ENCODE results near the gene SVBP. TPM values are rescaled to one million over a fixed set of nuclear protein-coding genes. Genes with fewer than 3 reads are reported as not detected.

Gene SVBP
- total RNA-seq, 1 donor from 2014 or later, result 1.2 TPM

DNA sequence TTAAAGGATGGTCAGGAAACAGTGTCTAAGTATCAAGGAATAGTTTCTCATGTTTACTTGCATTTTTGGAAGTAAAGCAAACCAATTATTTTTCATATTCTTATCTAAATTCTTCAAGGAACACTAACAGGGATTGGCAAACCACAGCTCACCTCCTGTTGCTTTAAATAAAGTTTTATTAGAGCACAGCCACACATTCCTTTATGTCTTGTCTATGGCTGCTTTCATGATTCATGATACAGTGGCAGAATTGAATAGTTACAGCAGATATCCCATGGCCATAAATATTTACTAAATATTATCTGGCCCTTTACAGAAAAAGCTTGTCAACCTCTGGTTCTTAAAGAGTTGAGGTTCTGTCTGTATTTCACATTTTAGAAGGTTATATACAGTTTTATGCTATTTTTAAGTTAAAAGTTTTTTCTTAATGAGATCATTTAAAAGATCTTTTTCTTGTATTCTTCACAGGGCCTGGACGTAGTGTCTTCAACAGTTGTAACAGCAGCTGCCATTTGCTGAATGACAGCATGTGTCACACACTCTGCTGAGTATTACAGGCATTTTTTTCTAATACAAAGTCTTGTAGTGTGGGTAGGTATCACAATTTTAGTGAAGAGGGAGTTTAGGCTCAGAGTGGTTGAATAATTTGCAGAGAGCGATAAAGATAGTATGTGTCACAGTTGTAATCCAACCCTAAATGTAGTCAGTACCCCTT is 31.8 kb upstream of the SVBP start:
- Histone ChIP-seq H3K27ac (no peak overlapping the region), H3K36me3 (peaks cover 10 to 31% of the 10 kb centered on the region in 2 donors), H3K4me3 (no peak overlapping the region), H3K27me3 (no peaks in the 10 kb centered on the region), H3K9me3 (peaks cover 0 to 8% of the 10 kb centered on the region in 2 donors), H3K4me1 (peaks cover 0 to 14% of the 10 kb centered on the region in 2 donors)
- TF ChIP-seq, protein P1, sequence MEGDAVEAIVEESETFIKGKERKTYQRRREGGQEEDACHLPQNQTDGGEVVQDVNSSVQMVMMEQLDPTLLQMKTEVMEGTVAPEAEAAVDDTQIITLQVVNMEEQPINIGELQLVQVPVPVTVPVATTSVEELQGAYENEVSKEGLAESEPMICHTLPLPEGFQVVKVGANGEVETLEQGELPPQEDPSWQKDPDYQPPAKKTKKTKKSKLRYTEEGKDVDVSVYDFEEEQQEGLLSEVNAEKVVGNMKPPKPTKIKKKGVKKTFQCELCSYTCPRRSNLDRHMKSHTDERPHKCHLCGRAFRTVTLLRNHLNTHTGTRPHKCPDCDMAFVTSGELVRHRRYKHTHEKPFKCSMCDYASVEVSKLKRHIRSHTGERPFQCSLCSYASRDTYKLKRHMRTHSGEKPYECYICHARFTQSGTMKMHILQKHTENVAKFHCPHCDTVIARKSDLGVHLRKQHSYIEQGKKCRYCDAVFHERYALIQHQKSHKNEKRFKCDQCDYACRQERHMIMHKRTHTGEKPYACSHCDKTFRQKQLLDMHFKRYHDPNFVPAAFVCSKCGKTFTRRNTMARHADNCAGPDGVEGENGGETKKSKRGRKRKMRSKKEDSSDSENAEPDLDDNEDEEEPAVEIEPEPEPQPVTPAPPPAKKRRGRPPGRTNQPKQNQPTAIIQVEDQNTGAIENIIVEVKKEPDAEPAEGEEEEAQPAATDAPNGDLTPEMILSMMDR (IDR thresholded peaks at IDR 0.05), result no peak
- intact Hi-C loops (cut with DNase I), result loop anchor here (5.0 to 10.0 kb wide), 4 partner anchors 113 to 506 kb away; partner anchors contain the start of genes CDC20, PPCS and ZMYND12
- no peak for DNase-seq (ENCODE audit: low spot score in 2 of 2)

DNA sequence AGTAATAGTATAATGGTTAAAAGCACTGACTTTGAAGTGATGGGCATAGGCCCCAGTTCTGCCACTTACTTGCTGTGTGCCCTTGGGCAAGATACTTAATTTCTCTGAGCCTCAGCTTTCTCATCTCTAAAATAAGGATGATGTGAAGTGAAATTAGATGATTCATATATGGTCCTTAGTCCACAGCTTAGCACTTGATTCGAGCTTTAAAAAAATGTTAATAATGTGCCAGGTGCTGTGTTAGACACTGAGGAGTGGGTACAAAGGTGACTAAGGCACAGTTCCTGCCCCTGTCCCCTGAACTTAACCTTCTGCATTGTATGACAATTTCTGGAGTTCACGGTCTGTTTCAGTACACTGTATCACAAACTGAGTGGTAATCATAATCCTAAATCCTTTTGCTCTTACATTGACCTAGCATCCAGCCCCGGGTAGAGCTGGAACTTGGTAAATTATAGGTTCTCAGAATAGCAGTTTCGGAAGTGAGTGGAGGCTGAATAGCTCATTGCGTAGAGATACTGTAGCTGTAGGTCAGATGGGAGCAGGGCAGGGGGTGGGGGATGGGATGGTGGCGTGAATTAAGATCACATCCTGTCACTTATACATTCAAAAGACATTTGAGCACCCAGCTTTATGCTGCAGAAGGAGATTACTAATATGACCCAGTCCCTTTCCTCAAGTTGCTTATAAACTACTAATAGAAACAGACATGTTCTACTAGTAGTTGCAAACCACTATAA is 30.7 kb upstream of the SVBP start:
- peaks cover 0 to 14% of the 10 kb centered on the region in 2 donors for H3K4me1 ChIP-seq
- intact Hi-C loops (cut with DNase I), result loop anchor here (2.0 to 10.0 kb wide), 5 partner anchors 114 to 507 kb away; partner anchors contain the start of genes CDC20, PPCS, PPIH and ZMYND12

DNA sequence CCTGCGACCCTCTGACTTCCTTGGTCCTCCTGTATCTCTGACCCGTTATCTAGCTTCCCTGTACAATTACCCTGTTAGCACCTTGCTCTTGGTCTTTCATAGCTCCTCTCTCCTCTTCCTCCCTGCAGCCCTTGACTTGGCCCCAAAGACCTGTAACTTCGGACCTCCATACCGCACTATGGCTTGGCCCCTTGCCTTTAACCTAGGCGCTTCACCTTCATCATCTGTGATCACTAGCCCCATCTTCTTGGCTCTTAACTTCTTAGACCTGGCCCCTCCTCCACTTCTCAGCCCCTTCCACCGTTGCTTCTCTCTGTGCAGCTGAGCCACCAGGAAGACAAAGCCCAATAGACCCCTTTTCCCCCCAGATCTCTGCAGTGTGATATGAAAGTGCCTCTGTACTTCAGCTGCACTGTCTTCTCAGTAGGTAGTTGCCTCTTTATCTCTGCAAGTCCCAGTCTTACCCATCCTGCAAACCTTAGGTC is 30.0 kb upstream of the SVBP start:
- no peak for DNase-seq (ENCODE audit: low spot score in 2 of 2)
- TF ChIP-seq, protein P1 (IDR thresholded peaks at IDR 0.05), result no peak
- Histone ChIP-seq H3K27me3 (no peaks in the 10 kb centered on the region), H3K27ac (peak overlapping the region in 1 of 2 donors; percentile 82), H3K4me3 (peak overlapping the region; percentile 81 to 82), H3K4me1 (peaks cover 0 to 14% of the 10 kb centered on the region in 2 donors), H3K36me3 (peaks cover 13 to 31% of the 10 kb centered on the region in 2 donors), H3K9me3 (peaks cover 0 to 8% of the 10 kb centered on the region in 2 donors)
- intact Hi-C loops (cut with DNase I), result loop anchor here (2.0 to 10.0 kb wide), 5 partner anchors 115 to 508 kb away; partner anchors contain the start of genes CDC20, PPCS, PPIH and ZMYND12

More for the DNA sequence above, 30.7 kb upstream of the SVBP start:
- Histone ChIP-seq H3K9me3 (peaks cover 0 to 8% of the 10 kb centered on the region in 2 donors), H3K27ac (no peak overlapping the region), H3K4me3 (peak overlapping the region; percentile 81 to 82), H3K36me3 (peaks cover 13 to 31% of the 10 kb centered on the region in 2 donors), H3K27me3 (no peaks in the 10 kb centered on the region)
- TF ChIP-seq, protein P1 (IDR thresholded peaks at IDR 0.05), result no peak
- no peak for DNase-seq (ENCODE audit: low spot score in 2 of 2)

DNA sequence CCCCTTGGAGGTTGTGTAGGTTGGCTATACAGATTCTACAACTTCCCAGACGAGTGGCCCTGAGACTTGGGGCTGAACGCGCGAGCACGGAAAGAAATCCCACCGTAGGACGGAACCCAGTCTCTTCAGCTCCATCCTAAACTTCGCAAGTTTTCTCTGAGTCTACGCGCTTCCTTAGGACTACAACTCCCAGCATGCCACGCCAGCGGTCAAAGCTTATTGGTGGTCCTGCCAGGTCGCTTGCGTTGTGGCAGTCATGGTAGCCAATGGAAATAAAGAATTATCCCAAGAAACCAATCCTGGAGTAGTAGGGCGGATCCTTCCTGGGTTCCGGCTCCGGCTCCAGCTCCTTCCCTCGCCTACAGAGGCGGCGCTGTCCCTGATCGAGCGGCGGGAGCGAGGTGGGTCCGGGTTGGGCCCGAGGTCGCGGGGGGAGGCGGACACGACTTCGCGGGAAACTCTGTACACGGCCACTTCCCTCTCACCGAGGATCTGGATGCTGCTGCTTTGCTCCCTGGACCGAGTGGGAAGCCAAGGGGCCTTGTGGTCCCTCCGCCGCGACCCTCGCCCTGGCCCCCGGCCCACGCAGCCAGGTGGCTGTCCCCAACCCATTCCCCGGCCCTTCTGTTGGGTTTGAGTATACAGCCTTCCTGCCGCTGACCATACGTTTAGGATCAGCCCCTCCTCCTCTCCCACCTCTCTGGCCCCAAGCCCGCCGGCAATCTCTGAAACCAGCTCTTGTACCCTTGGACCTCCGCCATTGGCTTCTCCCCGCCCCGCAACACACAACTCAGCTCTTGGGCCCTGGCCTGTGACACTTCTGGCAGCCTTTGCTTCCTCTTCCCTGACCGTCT is 29.3 kb upstream of the SVBP start, which contains the start of gene ZNF691:
Gene ZNF691 (plus strand): TSS at position 357 of the 854 bp plus-strand sequence. CDS start 3,046 bp downstream, outside the sequence.
- peaks cover 12 to 25% of the 10 kb centered on the region in 2 donors for H3K36me3 ChIP-seq
- peaks cover 0 to 14% of the 10 kb centered on the region in 2 donors for H3K4me1 ChIP-seq
- peak within 1 kb of the TSS; percentile 81 to 82 for H3K4me3 ChIP-seq
- peak within 1 kb of the TSS; percentile 58 to 82 for H3K27ac ChIP-seq
- TF ChIP-seq, protein P1 (IDR thresholded peaks at IDR 0.05), result peak; percentile 15 to 62 (median 54)
- no peaks in the 10 kb centered on the region for H3K27me3 ChIP-seq
- intact Hi-C loops (cut with DNase I), result loop anchor here (1.0 to 10.0 kb wide), 9 partner anchors 29 to 508 kb away; partner anchors contain the start of genes C1orf50, CDC20, CFAP57 and EBNA1BP2
- DNase-seq (ENCODE audit: low spot score in 2 of 2), result peak; percentile 87 to 97
- H3K9me3 ChIP-seq, result peaks cover 0 to 5% of the 10 kb centered on the region in 2 donors

Data from ascending aorta (tissue), 2 donors.